ENCODE data around the gene TBC1D2. TPM values are rescaled to one million over a fixed set of nuclear protein-coding genes. Genes with fewer than 3 reads are reported as not detected.

TBC1D2 gene
- total and polyA plus RNA-seq, 2 of the 4 experiments (the other 2 are of a cell fraction), result 36.9 to 62.7 TPM

DNA sequence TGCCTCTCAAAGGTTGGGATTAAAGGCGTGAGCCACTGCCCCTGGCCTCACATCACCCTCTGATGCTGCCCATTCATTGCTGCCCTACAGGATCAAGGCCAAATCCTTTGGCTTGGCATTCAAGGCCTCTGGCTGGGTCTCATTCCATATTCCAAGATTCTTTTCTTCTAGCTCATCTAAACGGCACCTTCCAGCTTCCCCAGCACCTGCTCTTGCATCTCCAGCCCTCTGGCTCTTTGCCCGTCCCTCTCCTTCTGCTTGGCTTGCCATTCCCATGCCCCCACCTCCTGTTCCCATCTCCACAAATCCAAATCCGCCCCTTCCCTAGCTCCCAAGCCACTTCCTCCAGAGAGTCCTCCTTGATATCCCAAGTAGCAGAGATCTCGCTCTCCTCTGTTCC is 96.1 kb downstream of the TBC1D2 start:
- no TSS peak for BruUV-seq (replicated peaks)

More for the DNA sequence above, 96.1 kb downstream of the TBC1D2 start:
- H3K9me1 ChIP-seq (ENCODE audit: insufficient read depth, low read length), result no peaks in the 10 kb centered on the region
- H2AFZ ChIP-seq (replicated peaks; ENCODE audit: low read length, poor library complexity), result no peak overlapping the region
- H3K79me1 ChIP-seq (ENCODE audit: low read depth in 1 of 2, low read length in 2 of 2), result no peaks in the 10 kb centered on the region
- no peak overlapping the region for H2BK20ac ChIP-seq (ENCODE audit: low read depth, low read length)
- H3K4me1 ChIP-seq (ENCODE audit: control insufficient read depth, insufficient read depth, low read length), result no peaks in the 10 kb centered on the region
- dilution Hi-C loops (cut with HindIII; ENCODE audit: low sequenced_read_pairs, unreplicated experiment), result no loop called here
- H2BK5ac ChIP-seq (ENCODE audit: low read depth, low read length, poor library complexity, severe bottlenecking), result no peak overlapping the region
- no peak overlapping the region for H4K91ac ChIP-seq (ENCODE audit: insufficient read depth, low read depth, low read length)
- H3K56ac ChIP-seq (ENCODE audit: extremely low read depth, insufficient read depth, low read length), result no peak overlapping the region
- no peaks in the 10 kb centered on the region for H3K9me3 ChIP-seq (ENCODE audit: control insufficient read depth, insufficient read depth, low read length)
- no peak overlapping the region for H3K4me3 ChIP-seq (ENCODE audit: insufficient read depth, low read depth, low read length)
- no peak overlapping the region for H3K18ac ChIP-seq (ENCODE audit: low read depth, low read length)
- H2AK9ac ChIP-seq (replicated peaks; ENCODE audit: low read depth, low read length, poor library complexity), result no peak overlapping the region
- no peak overlapping the region for H3K23ac ChIP-seq (ENCODE audit: low read depth, low read length)
- intact Hi-C loops (cut with micrococcal nuclease), result no loop called here
- in situ Hi-C loops (cut with MboI; ENCODE audit: low sequenced_read_pairs), result no loop called here
- H3K4me2 ChIP-seq (ENCODE audit: low read depth, low read length), result no peak overlapping the region
- 84% methylated on average over 4 of the region's 5 CpGs; no CpG with 5 or more reads in 1 of the 2 experiments for WGBS, 2 experiments (ENCODE audit: extremely low coverage in 2 of 2, insufficient read length in 1 of 2)
- H4K8ac ChIP-seq (ENCODE audit: low read depth in 2 of 2, low read length in 2 of 2), result no peak overlapping the region
- CTCF ChIA-PET, result no interaction called here
- no peaks in the 10 kb centered on the region for H4K20me1 ChIP-seq (ENCODE audit: insufficient read depth, low read length)
- H3K36me3 ChIP-seq (ENCODE audit: control insufficient read depth, insufficient read depth, low read length), result no peaks in the 10 kb centered on the region
- DNase-seq, result no peak
- H3K27ac ChIP-seq (ENCODE audit: insufficient read depth, low read length), result no peak overlapping the region
- no peak overlapping the region for H2BK120ac ChIP-seq (ENCODE audit: low read depth, low read length)
- no peak overlapping the region for H3K4ac ChIP-seq (ENCODE audit: low read depth, low read length)
- no peak overlapping the region for H3K9ac ChIP-seq (ENCODE audit: low read depth, low read length)
- TF ChIP-seq MAZ (IDR thresholded peaks at IDR 0.05; ENCODE audit: borderline replicate concordance, low read depth, low read length) (no peak), MXI1 (IDR thresholded peaks at IDR 0.05; ENCODE audit: borderline replicate concordance, low read depth, low read length) (no peak), POLR2A (IDR thresholded peaks at IDR 0.05; ENCODE audit: low read depth, low read length) (no peak), RCOR1 (IDR thresholded peaks at IDR 0.05; ENCODE audit: insufficient replicate concordance, low read length) (no peak), RFX5 (IDR thresholded peaks at IDR 0.05; ENCODE audit: low read depth, low read length) (no peak), NFE2L2 (IDR thresholded peaks at IDR 0.05; ENCODE audit: low read depth, low read length) (no peak), CEBPB (IDR thresholded peaks at IDR 0.05; ENCODE audit: low read depth, low read length) (no peak), FOS (IDR thresholded peaks at IDR 0.05; ENCODE audit: low read depth, low read length) (no peak)
- TF ChIP-seq, protein P1, sequence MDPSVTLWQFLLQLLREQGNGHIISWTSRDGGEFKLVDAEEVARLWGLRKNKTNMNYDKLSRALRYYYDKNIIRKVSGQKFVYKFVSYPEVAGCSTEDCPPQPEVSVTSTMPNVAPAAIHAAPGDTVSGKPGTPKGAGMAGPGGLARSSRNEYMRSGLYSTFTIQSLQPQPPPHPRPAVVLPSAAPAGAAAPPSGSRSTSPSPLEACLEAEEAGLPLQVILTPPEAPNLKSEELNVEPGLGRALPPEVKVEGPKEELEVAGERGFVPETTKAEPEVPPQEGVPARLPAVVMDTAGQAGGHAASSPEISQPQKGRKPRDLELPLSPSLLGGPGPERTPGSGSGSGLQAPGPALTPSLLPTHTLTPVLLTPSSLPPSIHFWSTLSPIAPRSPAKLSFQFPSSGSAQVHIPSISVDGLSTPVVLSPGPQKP (IDR thresholded peaks at IDR 0.05; ENCODE audit: borderline replicate concordance, low read depth, low read length), result no peak
- POLR2A ChIA-PET (ENCODE audit: unreplicated experiment), result no interaction called here
- no peak overlapping the region for H4K5ac ChIP-seq (ENCODE audit: low read depth, low read length)
- no peak for ATAC-seq (ENCODE audit: low read depth)
- H3K14ac ChIP-seq (replicated peaks; ENCODE audit: low read depth, low read length), result no peak overlapping the region
- H2BK15ac ChIP-seq (ENCODE audit: low read depth, low read length), result no peak overlapping the region
- peaks cover 8% of the 10 kb centered on the region; the same call in 1 of the 2 replicates for H3K27me3 ChIP-seq (ENCODE audit: control insufficient read depth, insufficient read depth, low read length)
- H2AK5ac ChIP-seq (ENCODE audit: low read depth, low read length), result no peak overlapping the region

Data from IMR-90 (cell line).